HG02571 (cell line): ENCODE results near the gene ASS1.

Experiments
- ATAC-seq: cut with Tn5 transposase; IDR thresholded peaks from one replicate; pipeline ENCODE4 v1.9.1; 2021; ENCODE audit warnings: mild to moderate bottlenecking, moderate library complexity; ENCODE audit not compliant: unreplicated experiment

Gene ASS1

DNA sequence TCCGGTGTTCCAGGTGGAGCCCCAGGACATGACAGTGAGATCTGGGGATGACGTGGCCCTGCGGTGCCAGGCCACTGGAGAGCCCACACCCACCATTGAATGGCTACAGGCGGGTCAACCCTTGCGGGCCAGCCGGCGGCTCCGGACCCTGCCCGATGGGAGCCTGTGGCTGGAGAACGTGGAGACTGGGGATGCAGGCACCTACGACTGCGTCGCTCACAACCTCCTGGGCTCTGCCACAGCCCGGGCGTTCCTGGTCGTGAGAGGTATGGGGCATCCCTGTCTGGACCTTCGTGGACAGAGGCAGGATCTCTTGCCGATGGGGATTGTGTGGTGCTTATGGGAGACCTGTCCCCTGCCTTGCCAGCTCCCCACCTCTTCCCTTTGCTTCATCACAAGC is 26.0 kb upstream of the ASS1 start:
- no peak for ATAC-seq

DNA sequence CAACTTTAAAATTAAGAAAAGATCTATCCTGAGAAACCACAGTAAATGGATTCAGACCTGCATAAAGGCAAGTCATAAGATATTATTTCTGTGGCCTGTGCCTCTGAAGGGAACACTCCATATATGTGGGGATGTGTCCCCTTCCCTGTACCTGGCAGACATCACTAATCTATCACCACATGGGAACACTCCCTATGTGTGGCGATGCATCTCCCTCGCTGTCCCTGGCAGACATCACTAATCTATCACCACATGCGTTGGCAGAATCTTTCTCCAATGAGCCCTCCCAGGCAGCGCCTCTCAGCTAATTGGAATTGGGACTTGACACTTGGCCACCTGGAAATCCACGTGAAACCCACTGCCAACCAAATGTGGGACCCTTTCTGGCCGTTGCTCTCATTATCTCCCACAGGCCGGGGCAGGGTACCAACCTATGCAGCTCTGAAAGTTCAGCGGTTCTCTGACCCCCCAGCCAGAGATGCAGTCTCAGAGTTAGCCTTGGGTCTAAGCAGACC is 25.2 kb upstream of the ASS1 start:
- ATAC-seq: no peak

DNA sequence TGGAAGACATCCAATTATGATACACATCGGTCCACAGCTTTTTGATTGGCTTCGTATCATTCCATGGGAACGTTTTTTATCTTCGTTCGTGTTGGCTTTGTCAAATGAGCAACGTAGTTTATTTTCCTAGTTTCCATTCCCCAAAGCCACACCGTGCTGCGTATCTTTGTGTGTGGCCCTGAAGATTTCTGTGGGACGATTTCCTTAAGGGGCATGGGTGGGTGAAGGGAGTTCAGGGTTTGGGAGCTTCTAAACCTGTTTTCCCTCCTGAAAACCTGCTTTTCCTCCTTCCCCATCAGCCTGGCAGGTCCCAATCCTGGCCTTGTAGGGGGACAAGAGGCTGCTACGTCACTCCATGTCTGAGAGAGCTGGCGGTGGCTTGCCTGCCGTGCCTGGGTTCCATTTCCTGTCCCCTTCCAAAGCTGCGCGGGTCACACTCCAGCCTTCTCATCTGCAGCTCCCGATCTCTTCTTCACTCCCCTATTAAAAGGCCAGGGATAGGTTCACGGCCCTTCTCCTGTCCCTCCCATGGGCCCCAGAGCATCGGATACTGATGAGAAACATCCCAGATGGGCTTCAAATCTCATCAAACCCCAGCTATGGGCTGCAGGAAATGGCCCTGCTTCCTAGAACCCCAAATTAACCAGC is 23.5 kb upstream of the ASS1 start:
- no peak for ATAC-seq

GRCh38 chr9:130421802-130422276 is 22.9 kb upstream of the ASS1 start:
- no peak for ATAC-seq

- ATAC-seq: no peak
Measured at GRCh38 chr9:130422546-130422945, 22.2 kb upstream of the ASS1 start.

DNA sequence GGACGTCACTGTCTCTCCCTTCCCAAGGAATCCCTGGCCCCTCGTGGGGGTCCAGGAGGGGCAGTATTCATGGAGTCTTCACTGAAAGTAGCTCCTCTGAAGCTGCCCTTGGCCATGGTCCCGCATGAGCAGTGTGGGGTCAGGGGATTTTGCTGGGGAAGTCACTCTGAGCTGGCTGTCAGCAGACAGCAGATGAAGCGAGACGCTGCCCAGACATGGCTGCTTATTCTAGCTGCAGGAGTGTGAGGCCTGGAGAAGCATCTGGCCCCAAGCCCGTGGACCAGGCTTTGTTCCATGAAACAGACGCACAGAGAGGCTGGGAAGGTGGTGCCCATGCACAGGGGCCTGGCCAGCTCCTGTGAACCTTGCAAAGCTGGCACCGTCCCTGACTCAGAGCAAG is 21.5 kb upstream of the ASS1 start:
- ATAC-seq: no peak

- no peak for ATAC-seq
Measured at GRCh38 chr9:130424595-130425454, 19.9 kb upstream of the ASS1 start.

GRCh38 chr9:130425741-130426466 is 18.9 kb upstream of the ASS1 start:
- no peak for ATAC-seq

DNA sequence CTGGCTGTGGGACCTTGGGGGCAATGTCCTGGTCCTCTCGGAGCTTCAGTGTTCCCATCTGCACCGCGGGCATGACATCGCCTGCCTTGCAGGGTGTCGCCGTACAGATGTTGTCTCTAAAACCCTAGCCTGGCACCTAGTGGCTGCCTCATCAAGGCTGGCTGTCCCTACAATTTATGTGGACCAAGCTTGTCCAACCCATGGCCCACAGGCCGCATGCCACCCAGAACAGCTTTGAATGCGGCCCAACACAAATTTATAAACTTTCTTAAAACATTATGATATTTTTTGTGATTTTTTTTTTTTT is 18.3 kb upstream of the ASS1 start:
- no peak for ATAC-seq

DNA sequence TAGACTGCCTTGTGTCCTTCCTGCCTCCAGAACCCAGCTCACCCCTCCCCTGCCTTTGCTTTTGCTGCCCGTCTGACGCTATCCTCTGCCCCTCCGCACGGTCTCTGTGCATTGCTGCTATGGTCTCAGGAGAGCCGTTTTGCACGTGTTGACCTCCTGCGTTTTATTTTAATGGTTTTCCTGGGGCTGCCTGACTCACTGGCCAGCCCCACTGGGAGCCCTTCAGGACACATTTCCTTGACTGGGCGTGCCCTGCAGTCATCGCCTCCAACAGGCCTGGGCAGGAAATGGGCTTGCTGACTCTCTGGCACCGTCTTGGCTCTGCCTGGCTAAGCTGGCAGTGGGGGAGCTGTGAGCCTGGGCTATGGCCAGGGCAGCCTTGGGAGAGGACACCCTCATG is 17.9 kb upstream of the ASS1 start:
- ATAC-seq: no peak

- ATAC-seq: no peak
Measured at GRCh38 chr9:130427326-130427725, 17.4 kb upstream of the ASS1 start.

- ATAC-seq: no peak
Measured at GRCh38 chr9:130428086-130428665, 16.6 kb upstream of the ASS1 start.

DNA sequence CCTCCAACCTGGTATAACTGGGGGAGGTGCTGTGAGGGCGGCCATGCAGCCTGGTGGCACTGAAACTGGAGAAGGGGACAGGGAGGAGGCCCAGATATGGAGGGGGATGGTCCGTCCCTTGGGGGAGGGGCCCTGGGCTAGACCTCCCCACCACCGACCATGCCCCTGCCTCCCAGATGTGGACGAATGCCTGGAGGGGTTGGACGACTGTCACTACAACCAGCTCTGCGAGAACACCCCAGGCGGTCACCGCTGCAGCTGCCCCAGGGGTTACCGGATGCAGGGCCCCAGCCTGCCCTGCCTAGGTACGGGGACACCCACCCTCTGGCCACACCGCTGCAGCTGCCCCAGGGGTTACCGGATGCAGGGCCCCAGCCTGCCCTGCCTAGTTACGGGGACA is 15.4 kb upstream of the ASS1 start:
- no peak for ATAC-seq

GRCh38 chr9:130429831-130430230 is 14.9 kb upstream of the ASS1 start:
- no peak for ATAC-seq

DNA sequence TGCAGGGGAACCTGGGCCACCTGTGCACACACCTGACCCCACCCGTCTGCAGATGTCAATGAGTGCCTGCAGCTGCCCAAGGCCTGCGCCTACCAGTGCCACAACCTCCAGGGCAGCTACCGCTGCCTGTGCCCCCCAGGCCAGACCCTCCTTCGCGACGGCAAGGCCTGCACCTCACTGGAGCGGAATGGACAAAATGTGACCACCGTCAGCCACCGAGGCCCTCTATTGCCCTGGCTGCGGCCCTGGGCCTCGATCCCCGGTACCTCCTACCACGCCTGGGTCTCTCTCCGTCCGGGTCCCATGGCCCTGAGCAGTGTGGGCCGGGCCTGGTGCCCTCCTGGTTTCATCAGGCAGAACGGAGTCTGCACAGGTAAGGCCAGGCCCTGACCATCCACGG is 14.5 kb upstream of the ASS1 start:
- ATAC-seq: no peak

DNA sequence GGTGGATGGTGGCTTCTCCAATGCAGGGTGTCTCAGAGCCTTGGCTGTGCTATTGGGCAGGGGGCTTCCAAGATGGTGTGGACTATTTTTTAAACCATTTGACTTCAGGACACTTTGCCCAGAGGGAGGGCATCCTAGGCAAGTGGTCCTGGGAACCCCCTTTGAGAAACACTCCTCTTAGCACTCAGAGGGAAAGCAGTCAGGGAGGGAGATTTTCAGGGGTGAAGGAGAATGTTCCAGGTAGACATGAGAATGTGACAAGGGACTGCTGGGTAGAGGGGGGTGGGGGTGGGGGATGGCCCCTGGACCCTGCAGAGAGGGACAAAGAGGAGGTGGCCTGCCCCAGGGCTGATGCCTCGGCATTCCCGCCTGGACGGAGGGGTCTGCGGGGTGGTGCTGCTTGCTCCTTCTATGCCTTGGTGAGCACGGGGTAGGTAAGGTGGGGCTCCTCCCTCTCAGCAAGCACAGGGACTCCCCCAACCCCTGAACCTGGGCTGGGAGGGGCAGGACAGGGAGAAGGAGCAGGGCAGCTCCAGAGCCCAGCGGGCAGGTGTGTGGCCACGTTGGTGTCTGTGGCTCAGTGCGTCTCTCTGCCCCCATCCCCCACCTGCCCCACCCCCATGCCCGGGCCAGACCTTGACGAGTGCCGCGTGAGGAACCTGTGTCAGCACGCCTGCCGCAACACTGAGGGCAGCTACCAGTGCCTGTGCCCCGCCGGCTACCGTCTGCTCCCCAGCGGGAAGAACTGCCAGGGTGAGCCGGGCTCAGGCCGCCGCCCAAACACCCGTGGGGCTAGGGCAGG is 13.8 kb upstream of the ASS1 start:
- ATAC-seq: no peak

GRCh38 chr9:130431536-130432303 is 13.0 kb upstream of the ASS1 start:
- ATAC-seq: no peak

- no peak for ATAC-seq
Measured at GRCh38 chr9:130432362-130432761, 12.4 kb upstream of the ASS1 start.

GRCh38 chr9:130432796-130433167 is 12.0 kb upstream of the ASS1 start:
- ATAC-seq: no peak
